Endothelial cell of umbilical vein (primary cell): ENCODE results near the gene EEF2K. TPM values are rescaled to one million over a fixed set of nuclear protein-coding genes. Genes with fewer than 3 reads are reported as not detected.

Experiments
- BruUV-seq: library from RNA; stranded (reverse); fragments of 400-500 nt; replicated peaks from 2 replicates; lab custom pipeline; 2021; lab: Mats Ljungman, UMichigan
- CTCF ChIA-PET: fragments of 300-600, 350-600 bp; sonication (Branson Sonifier 250); formaldehyde crosslinking; loops from one replicate; lab custom pipeline; 2021; ENCODE audit warnings: antibody characterized with exemption, inconsistent platforms; lab: Charles Lee
- POLR2A ChIA-PET: fragments of 300-600, 350-600 bp; sonication (Branson Sonifier 250); formaldehyde crosslinking; loops from one replicate; lab custom pipeline; 2021; ENCODE audit warnings: antibody characterized with exemption, inconsistent platforms; lab: Charles Lee
- DNase-seq: peaks from one replicate; pipeline ENCODE4 v3.0.0-alpha.2; 2011; ENCODE audit warnings: low read depth, low spot score
- FAIRE-seq: peaks from 2 replicates; lab custom pipeline; 2011; peaks lifted over from hg19 to GRCh38; lab: Jason Lieb, UNC
- H2AFZ ChIP-seq: 2 replicates; pipeline ENCODE4 v1.6.0; 2012; ENCODE audit warnings: low read depth, low read length, control low read depth, inconsistent platforms
- H3K27ac ChIP-seq: 2 replicates; pipeline ENCODE4 v1.5.1; 2011; ENCODE audit warnings: low read depth, mild to moderate bottlenecking, control low read depth, low read length, moderate library complexity; ENCODE audit not compliant: insufficient read depth
- H3K27me3 ChIP-seq, 2 experiments: 2 replicates each; pipeline versions ENCODE4 v1.6.0 to v1.6.1; 2011; ENCODE audit warnings: low read length in 2 of 2, mixed read lengths in 1 of 2; ENCODE audit not compliant: control insufficient read depth in 2 of 2, insufficient read depth in 2 of 2
- H3K36me3 ChIP-seq, 2 experiments: 2 replicates in 1 of 2; 3 replicates in 1 of 2; pipeline ENCODE4 v1.5.1; 2011; ENCODE audit warnings: low read length in 2 of 2, mild to moderate bottlenecking in 1 of 2, moderate library complexity in 1 of 2; ENCODE audit not compliant: control insufficient read depth in 2 of 2, insufficient read depth in 2 of 2; ENCODE audit errors: extremely low read depth in 1 of 2
- H3K4me1 ChIP-seq: 3 replicates; pipeline ENCODE4 v1.5.1; 2011; ENCODE audit warnings: mild to moderate bottlenecking, low read length; ENCODE audit not compliant: control insufficient read depth, insufficient read depth; ENCODE audit errors: extremely low read depth
- H3K4me2 ChIP-seq: 2 replicates; pipeline ENCODE4 v1.6.1; 2011; ENCODE audit warnings: low read length, control low read depth, mixed read lengths; ENCODE audit not compliant: insufficient read depth
- H3K4me3 ChIP-seq, 3 experiments: fragments of 200-600 bp in 1 of 3; sonication (generic), shearing (Covaris generic) in 1 of 3; replicated peaks in 1 of 3; 2 replicates each; pipeline ENCODE4 v1.5.1; 2011 to 2016; ENCODE audit warnings: control low read depth in 3 of 3, low read length in 3 of 3, mild to moderate bottlenecking in 2 of 3, inconsistent platforms in 1 of 3, low read depth in 1 of 3, moderate library complexity in 1 of 3; ENCODE audit not compliant: insufficient read depth in 1 of 3
- H3K79me2 ChIP-seq: 2 replicates; pipeline ENCODE4 v1.6.0; 2012; ENCODE audit warnings: low read length, inconsistent platforms; ENCODE audit not compliant: control insufficient read depth, insufficient read depth
- H3K9ac ChIP-seq: replicated peaks from 2 replicates; pipeline ENCODE3; 2011; ENCODE audit warnings: low read length, control low read depth; ENCODE audit not compliant: insufficient read depth; ENCODE audit errors: extremely low read depth
- H3K9me1 ChIP-seq: replicated peaks from 3 replicates; pipeline ENCODE4 v1.6.0; 2011; ENCODE audit warnings: mild to moderate bottlenecking, low read length; ENCODE audit not compliant: control insufficient read depth, insufficient read depth; ENCODE audit errors: extremely low read depth
- H3K9me3 ChIP-seq: replicated peaks from 2 replicates; pipeline ENCODE4 v1.5.1; 2012; ENCODE audit warnings: low read length, inconsistent platforms; ENCODE audit not compliant: control insufficient read depth, insufficient read depth
- H4K20me1 ChIP-seq: replicated peaks from 2 replicates; pipeline ENCODE3; 2011; ENCODE audit warnings: mild to moderate bottlenecking, low read length; ENCODE audit not compliant: control insufficient read depth, insufficient read depth; ENCODE audit errors: extremely low read depth
- FOS ChIP-seq: IDR thresholded peaks from 2 replicates; pipeline ENCODE4 v1.6.1; 2011; ENCODE audit warnings: mild to moderate bottlenecking, low read length, moderate library complexity, borderline replicate concordance; ENCODE audit not compliant: insufficient read depth
- GATA2 ChIP-seq: IDR thresholded peaks from 2 replicates; pipeline ENCODE4 v1.7.0; 2011; ENCODE audit warnings: low read depth, mild to moderate bottlenecking, moderate library complexity, mixed read lengths, low read length; ENCODE audit not compliant: insufficient read length, insufficient read depth
- JUN ChIP-seq: IDR thresholded peaks from 2 replicates; pipeline ENCODE4 v1.6.1; 2011; ENCODE audit warnings: borderline replicate concordance, low read depth; ENCODE audit not compliant: insufficient read length, insufficient read depth
- POLR2A ChIP-seq: IDR thresholded peaks from 2 replicates; pipeline ENCODE4 v1.6.1; 2012; ENCODE audit warnings: low read depth, mild to moderate bottlenecking, control low read depth, low read length
- POLR2AphosphoS5 ChIP-seq: IDR thresholded peaks from 2 replicates; pipeline ENCODE4 v1.6.1; 2012; ENCODE audit warnings: low read depth, mild to moderate bottlenecking, control low read depth, low read length, moderate library complexity; ENCODE audit not compliant: insufficient read depth
- dilution Hi-C: fragments of 300-500 bp; cut with MboI; formaldehyde crosslinking; loops from one replicate; pipeline ENCODE4 v1.15.0; 2019; ENCODE audit warnings: low sequenced_read_pairs; ENCODE audit not compliant: extremely low pct_ligation_motif_present
- intact Hi-C: fragments of 100-400 bp; cut with micrococcal nuclease; formaldehyde crosslinking; loops from one replicate; pipeline ENCODE4 v1.10.0; 2022
- polyA plus RNA-seq, 4 experiments: library from polyadenylated mRNA; depleted of rRNA in 3 of 4; stranded (reverse) in 3 of 4; unstranded in 1 of 4; fragments of >200 nt; gene quantifications; 2 replicates each; pipeline versions ENCODE4 v1.2.1 to v1.2.3, GENCODE V29; 2011 to 2012; ENCODE audit warnings: missing spikeins in 1 of 4
- total RNA-seq: library from RNA; stranded (reverse); gene quantifications from 2 replicates; pipeline ENCODE4 v1.2.3, GENCODE V29; 2021
- TF ChIP-seq, protein P1 (sequence below), 2 donors: IDR thresholded peaks; 1 replicate in 1 of 2; 2 replicates in 1 of 2; pipeline ENCODE4 v1.5.1; 2011; ENCODE audit warnings: low read length in 2 of 2, mild to moderate bottlenecking in 2 of 2, moderate library complexity in 2 of 2, control low read depth in 1 of 2, inconsistent platforms in 1 of 2, low read depth in 1 of 2; ENCODE audit not compliant: insufficient read depth in 1 of 2; ENCODE audit errors: extremely low read depth in 1 of 2
- TF ChIP-seq, protein P2 (sequence below): IDR thresholded peaks from 2 replicates; pipeline ENCODE4 v1.6.1; 2011; ENCODE audit not compliant: insufficient read depth, insufficient read length

The EEF2K gene
- total and polyA plus RNA-seq, 2 donors (not counting 3 experiments of a cell fraction or from before 2014, with no cell fraction given): 16.0 to 48.6 TPM

DNA sequence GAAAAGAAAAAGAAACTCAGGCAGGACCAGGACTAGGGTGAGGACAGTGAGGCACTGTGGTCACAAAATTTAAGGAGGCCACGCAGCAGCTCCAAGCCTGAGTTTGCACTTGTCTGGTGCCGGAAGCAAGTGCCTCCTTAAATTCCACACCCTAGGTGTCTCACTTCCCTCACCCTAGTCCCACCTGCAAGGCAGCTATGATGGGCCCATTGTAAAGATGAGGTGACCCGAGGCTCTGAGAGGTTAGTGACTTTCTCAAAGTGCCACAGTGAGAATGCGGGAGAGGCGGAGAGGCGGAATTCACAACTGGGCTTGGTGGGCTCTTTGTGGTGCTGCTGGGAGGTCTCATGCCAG, 21.5 kb upstream of the EEF2K start:
- no peak for TF ChIP-seq JUN
- TF ChIP-seq GATA2: no peak
- H3K79me2 ChIP-seq: no peaks in the 10 kb centered on the region
- no peaks in the 10 kb centered on the region for H3K36me3 ChIP-seq
- CTCF ChIA-PET: no interaction called here
- H3K27me3 ChIP-seq: no peaks in the 10 kb centered on the region
- BruUV-seq: no TSS peak
- peaks cover 15% of the 10 kb centered on the region for H3K4me1 ChIP-seq
- no peak overlapping the region for H3K4me3 ChIP-seq
- no peak overlapping the region for H2AFZ ChIP-seq
- H4K20me1 ChIP-seq: no peaks in the 10 kb centered on the region
- H3K9me1 ChIP-seq: no peaks in the 10 kb centered on the region
- POLR2A ChIA-PET: no interaction called here
- dilution Hi-C loops (no loop called here), intact Hi-C loops (no loop called here)
- H3K9ac ChIP-seq: no peak overlapping the region
- DNase-seq (no peak), FAIRE-seq (no peak)
- no peak overlapping the region for H3K27ac ChIP-seq
- no peaks in the 10 kb centered on the region for H3K9me3 ChIP-seq
- no peak overlapping the region for H3K4me2 ChIP-seq

DNA sequence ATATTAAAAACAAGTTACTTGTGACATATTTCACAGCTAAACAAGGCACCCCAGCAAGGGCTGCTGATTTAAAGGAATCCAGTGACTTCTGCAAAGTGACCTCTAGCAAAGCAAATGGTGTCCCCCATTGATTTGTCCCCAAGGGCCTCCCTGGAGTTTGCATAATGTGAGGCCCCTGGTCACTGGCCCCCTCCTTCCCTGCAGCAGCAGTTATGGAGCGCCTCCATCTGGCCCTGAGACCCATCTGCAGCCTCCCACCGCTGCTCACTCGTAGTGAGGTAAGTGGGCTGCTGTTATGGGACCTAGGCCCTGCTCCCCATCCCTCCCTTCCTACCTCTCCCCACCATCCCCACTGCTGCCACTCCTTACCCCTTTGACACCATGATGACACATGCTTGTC, 19.6 kb upstream of the EEF2K start:
- Histone ChIP-seq H3K9me3 (no peaks in the 10 kb centered on the region), H3K4me2 (no peak overlapping the region), H3K4me1 (peaks cover 23% of the 10 kb centered on the region), H3K27me3 (no peaks in the 10 kb centered on the region), H3K9ac (no peak overlapping the region), H3K79me2 (no peaks in the 10 kb centered on the region), H2AFZ (no peak overlapping the region), H4K20me1 (no peaks in the 10 kb centered on the region), H3K4me3 (no peak overlapping the region), H3K9me1 (no peaks in the 10 kb centered on the region), H3K27ac (no peak overlapping the region), H3K36me3 (no peaks in the 10 kb centered on the region)
- dilution Hi-C loops (no loop called here), intact Hi-C loops (no loop called here)
- POLR2A ChIA-PET: no interaction called here
- FAIRE-seq (no peak), DNase-seq (no peak)
- no peak for TF ChIP-seq JUN
- no peak for TF ChIP-seq GATA2
- TF ChIP-seq POLR2A: no peak
- no peak for TF ChIP-seq FOS
- TF ChIP-seq, protein P1, sequence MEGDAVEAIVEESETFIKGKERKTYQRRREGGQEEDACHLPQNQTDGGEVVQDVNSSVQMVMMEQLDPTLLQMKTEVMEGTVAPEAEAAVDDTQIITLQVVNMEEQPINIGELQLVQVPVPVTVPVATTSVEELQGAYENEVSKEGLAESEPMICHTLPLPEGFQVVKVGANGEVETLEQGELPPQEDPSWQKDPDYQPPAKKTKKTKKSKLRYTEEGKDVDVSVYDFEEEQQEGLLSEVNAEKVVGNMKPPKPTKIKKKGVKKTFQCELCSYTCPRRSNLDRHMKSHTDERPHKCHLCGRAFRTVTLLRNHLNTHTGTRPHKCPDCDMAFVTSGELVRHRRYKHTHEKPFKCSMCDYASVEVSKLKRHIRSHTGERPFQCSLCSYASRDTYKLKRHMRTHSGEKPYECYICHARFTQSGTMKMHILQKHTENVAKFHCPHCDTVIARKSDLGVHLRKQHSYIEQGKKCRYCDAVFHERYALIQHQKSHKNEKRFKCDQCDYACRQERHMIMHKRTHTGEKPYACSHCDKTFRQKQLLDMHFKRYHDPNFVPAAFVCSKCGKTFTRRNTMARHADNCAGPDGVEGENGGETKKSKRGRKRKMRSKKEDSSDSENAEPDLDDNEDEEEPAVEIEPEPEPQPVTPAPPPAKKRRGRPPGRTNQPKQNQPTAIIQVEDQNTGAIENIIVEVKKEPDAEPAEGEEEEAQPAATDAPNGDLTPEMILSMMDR (IDR thresholded peaks at IDR 0.05; ENCODE audit: extremely low read depth in 1 of 2, insufficient read depth in 1 of 2, low read depth in 1 of 2, low read length in 2 of 2): peak; percentile 11 to 18
- TF ChIP-seq, protein P2, sequence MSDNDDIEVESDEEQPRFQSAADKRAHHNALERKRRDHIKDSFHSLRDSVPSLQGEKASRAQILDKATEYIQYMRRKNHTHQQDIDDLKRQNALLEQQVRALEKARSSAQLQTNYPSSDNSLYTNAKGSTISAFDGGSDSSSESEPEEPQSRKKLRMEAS: no peak
- no peak for TF ChIP-seq POLR2AphosphoS5
- CTCF ChIA-PET: interaction anchor here (4.0 to 4.4 kb wide), 3 partner anchors 88 to 187 kb away, joined by 36 to 99 read pairs (median 85); partner anchors contain the start of gene PDZD9
- BruUV-seq: no TSS peak
